DOHH2 (cell line): Measurements from ENCODE around the gene TRIB2.

Source experiments
- H3F3A ChIP-seq: fragments of 200-600 bp; sonication (generic), shearing (Covaris generic); 2 replicates; pipeline ENCODE4 v1.6.0; 2016; ENCODE audit warnings: antibody characterized with exemption, mild to moderate bottlenecking; ENCODE audit not compliant: control insufficient read depth, insufficient read depth
- H3K27ac ChIP-seq: fragments of 200-600 bp; sonication (generic); 2 replicates; pipeline ENCODE4 v1.5.1; 2014; ENCODE audit warnings: low read depth, mild to moderate bottlenecking, low read length, moderate library complexity
- H3K27me3 ChIP-seq: fragments of 200-600 bp; sonication (generic); 2 replicates; pipeline ENCODE4 v1.6.1; 2014; ENCODE audit warnings: mild to moderate bottlenecking, low read length, mixed read lengths; ENCODE audit not compliant: control insufficient read depth
- H3K36me3 ChIP-seq: fragments of 200-600 bp; sonication (generic); 2 replicates; pipeline ENCODE4 v1.6.1; 2014; ENCODE audit warnings: mild to moderate bottlenecking, low read length, moderate library complexity, mixed read lengths; ENCODE audit not compliant: control insufficient read depth
- H3K4me1 ChIP-seq: fragments of 200-600 bp; sonication (generic); 2 replicates; pipeline ENCODE4 v1.6.1; 2014; ENCODE audit warnings: mild to moderate bottlenecking, low read length, mixed read lengths; ENCODE audit not compliant: control insufficient read depth
- H3K4me2 ChIP-seq: fragments of 200-600 bp; sonication (generic); 2 replicates; pipeline ENCODE4 v1.6.0; 2014; ENCODE audit warnings: mild to moderate bottlenecking, low read length, moderate library complexity
- H3K4me3 ChIP-seq: fragments of 200-600 bp; sonication (generic); 2 replicates; pipeline ENCODE4 v1.5.1; 2014; ENCODE audit warnings: mild to moderate bottlenecking, low read length, mixed read lengths
- H3K79me2 ChIP-seq: fragments of 200-600 bp; sonication (generic); 2 replicates; pipeline ENCODE4 v1.6.1; 2014; ENCODE audit warnings: mild to moderate bottlenecking, low read length, mixed read lengths; ENCODE audit not compliant: control insufficient read depth
- H3K9me2 ChIP-seq: fragments of 200-600 bp; sonication (generic); replicated peaks from 2 replicates; pipeline ENCODE4 v1.6.1; 2014; ENCODE audit warnings: mild to moderate bottlenecking, low read length, mixed read lengths; ENCODE audit not compliant: control insufficient read depth
- H3K9me3 ChIP-seq: fragments of 200-600 bp; sonication (generic); 2 replicates; pipeline ENCODE4 v1.6.1; 2014; ENCODE audit warnings: antibody characterized with exemption, low read length, mixed read lengths; ENCODE audit not compliant: control insufficient read depth, insufficient read depth
- H4K20me1 ChIP-seq: fragments of 200-600 bp; sonication (generic); 2 replicates; pipeline ENCODE4 v1.6.0; 2014; ENCODE audit warnings: low read depth, mild to moderate bottlenecking, antibody characterized with exemption, low read length, moderate library complexity; ENCODE audit not compliant: control insufficient read depth, insufficient read depth
- CTCF ChIP-seq: fragments of 200-600 bp; sonication (generic); IDR thresholded peaks from one replicate; pipeline ENCODE4 v1.5.1; 2014; ENCODE audit warnings: antibody characterized with exemption, mild to moderate bottlenecking, low read depth, low read length; ENCODE audit not compliant: poor library complexity, severe bottlenecking
- EZH2phosphoT487 ChIP-seq: fragments of 200-600 bp; sonication (generic); IDR thresholded peaks from 2 replicates; pipeline ENCODE4 v1.6.1; 2017; ENCODE audit warnings: borderline replicate concordance, mild to moderate bottlenecking, antibody characterized with exemption, low read length, moderate library complexity, mixed read lengths

TRIB2 gene

GRCh38 chr2:12720754-12721378, 4.1 kb downstream of the TRIB2 start:
- Histone ChIP-seq H3K36me3 (peaks cover 70% of the 10 kb centered on the region), H3K27ac (no peak overlapping the region), H3K27me3 (no peaks in the 10 kb centered on the region), H3K79me2 (peaks cover 93% of the 10 kb centered on the region), H3K9me2 (no peaks in the 10 kb centered on the region), H3K4me3 (peak overlapping the region; percentile 79), H3F3A (peaks cover 10% of the 10 kb centered on the region), H3K4me2 (peak overlapping the region; percentile 89), H4K20me1 (peaks cover 36% of the 10 kb centered on the region), H3K9me3 (no peaks in the 10 kb centered on the region), H3K4me1 (peaks cover 72% of the 10 kb centered on the region)
- TF ChIP-seq EZH2phosphoT487 (no peak), CTCF (no peak)

- peak overlapping the region; percentile 89 for H3K4me2 ChIP-seq
These were observed 5.1 kb downstream of the TRIB2 start for GRCh38 chr2:12721566-12722446.

GRCh38 chr2:12722447-12723316, 5.9 kb downstream of the TRIB2 start:
- H3K79me2 ChIP-seq: peaks cover 100% of the 10 kb centered on the region
- no peak overlapping the region for H3K4me3 ChIP-seq
- no peaks in the 10 kb centered on the region for H3K9me2 ChIP-seq
- H3K4me1 ChIP-seq: peaks cover 86% of the 10 kb centered on the region
- H3K27ac ChIP-seq: no peak overlapping the region
- H3K4me2 ChIP-seq: peak overlapping the region; percentile 89; the same call in 1 of the 2 replicates
- no peaks in the 10 kb centered on the region for H3K9me3 ChIP-seq
- H4K20me1 ChIP-seq: peaks cover 50% of the 10 kb centered on the region
- no peak for TF ChIP-seq EZH2phosphoT487
- peak; percentile 25 for TF ChIP-seq CTCF
- no peaks in the 10 kb centered on the region for H3K27me3 ChIP-seq
- peaks cover 89% of the 10 kb centered on the region for H3K36me3 ChIP-seq
- H3F3A ChIP-seq: peaks cover 14% of the 10 kb centered on the region

More at GRCh38 chr2:12721566-12722446, 5.1 kb downstream of the TRIB2 start:
- Histone ChIP-seq H3K79me2 (peaks cover 100% of the 10 kb centered on the region), H3K4me1 (peaks cover 77% of the 10 kb centered on the region), H3K4me3 (peak overlapping the region; percentile 79), H4K20me1 (peaks cover 43% of the 10 kb centered on the region), H3K9me2 (no peaks in the 10 kb centered on the region), H3F3A (peaks cover 10% of the 10 kb centered on the region), H3K36me3 (peaks cover 80% of the 10 kb centered on the region), H3K9me3 (no peaks in the 10 kb centered on the region), H3K27ac (no peak overlapping the region), H3K27me3 (no peaks in the 10 kb centered on the region)
- TF ChIP-seq EZH2phosphoT487: no peak
- TF ChIP-seq CTCF: no peak
